ENCODE data around the gene POLR3H. TPM values are rescaled to one million over a fixed set of nuclear protein-coding genes. Genes with fewer than 3 reads are reported as not detected.

POLR3H gene
- polyA plus RNA-seq, 1 donor (not counting 4 experiments of a cell fraction or from before 2014, with no cell fraction given) = 44.7 TPM

DNA sequence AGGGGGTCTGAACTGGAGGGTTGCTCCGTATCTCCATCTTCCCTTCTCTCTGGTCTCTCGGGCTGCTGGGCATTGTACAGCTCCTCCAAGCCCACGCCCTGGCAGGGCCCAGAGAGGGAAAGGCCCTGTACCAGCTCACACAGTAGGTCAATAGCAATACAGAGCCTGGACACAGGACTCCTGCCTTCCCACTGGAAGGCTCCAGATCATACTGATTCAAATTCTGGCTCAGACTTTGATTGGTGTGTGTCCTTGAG, 23.2 kb upstream of the POLR3H start:
- no peak overlapping the region for H2AFZ ChIP-seq (ENCODE audit: control insufficient read depth, low read length)
- H3K4me2 ChIP-seq (ENCODE audit: control insufficient read depth, extremely low read depth, insufficient read depth, low read depth, low read length) = no peak overlapping the region
- TF ChIP-seq EZH2 (IDR thresholded peaks at IDR 0.05; ENCODE audit: low read length) (no peak), CTCF (optimal IDR thresholded peaks at IDR 0.05 in 1 of 3, IDR thresholded peaks at IDR 0.05 in 1 of 3, conservative IDR thresholded peaks at IDR 0.05 in 1 of 3; ENCODE audit: extremely low read depth in 1 of 3, insufficient read depth in 2 of 3, low read length in 3 of 3) (no peak)
- H3K9me3 ChIP-seq (ENCODE audit: control insufficient read depth, low read depth, low read length) = no peaks in the 10 kb centered on the region
- no peaks in the 10 kb centered on the region for H3K36me3 ChIP-seq (ENCODE audit: control insufficient read depth in 2 of 2, extremely low read depth in 1 of 2, insufficient read depth in 2 of 2, low read length in 2 of 2)
- FAIRE-seq = no peak
- H3K9me1 ChIP-seq (ENCODE audit: control insufficient read depth, extremely low read depth, insufficient read depth, low read length) = peaks cover 2% of the 10 kb centered on the region
- no peak for DNase-seq (ENCODE audit: low read depth, low spot score)
- peaks cover 6% of the 10 kb centered on the region for H3K27me3 ChIP-seq (ENCODE audit: control insufficient read depth, extremely low read depth, insufficient read depth, low read length)
- no peaks in the 10 kb centered on the region for H3K79me2 ChIP-seq (ENCODE audit: control insufficient read depth, insufficient read depth, low read length)
- H3K4me3 ChIP-seq (ENCODE audit: control insufficient read depth in 2 of 3, extremely low read depth in 1 of 3, insufficient read depth in 2 of 3, low read depth in 1 of 3, low read length in 3 of 3) = no peak overlapping the region
- dilution Hi-C loops (cut with MboI; ENCODE audit: extremely low pct_ligation_motif_present, low sequenced_read_pairs) = no loop called here
- H3K9ac ChIP-seq (ENCODE audit: control insufficient read depth, extremely low read depth, insufficient read depth, low read length) = no peak overlapping the region
- H3K27ac ChIP-seq (ENCODE audit: control insufficient read depth, insufficient read depth, low read length) = no peak overlapping the region
- no peaks in the 10 kb centered on the region for H4K20me1 ChIP-seq (ENCODE audit: control insufficient read depth, extremely low read depth, insufficient read depth, low read length)
- peaks cover 11% of the 10 kb centered on the region for H3K4me1 ChIP-seq (ENCODE audit: control insufficient read depth, extremely low read depth, insufficient read depth, low read length)

DNA sequence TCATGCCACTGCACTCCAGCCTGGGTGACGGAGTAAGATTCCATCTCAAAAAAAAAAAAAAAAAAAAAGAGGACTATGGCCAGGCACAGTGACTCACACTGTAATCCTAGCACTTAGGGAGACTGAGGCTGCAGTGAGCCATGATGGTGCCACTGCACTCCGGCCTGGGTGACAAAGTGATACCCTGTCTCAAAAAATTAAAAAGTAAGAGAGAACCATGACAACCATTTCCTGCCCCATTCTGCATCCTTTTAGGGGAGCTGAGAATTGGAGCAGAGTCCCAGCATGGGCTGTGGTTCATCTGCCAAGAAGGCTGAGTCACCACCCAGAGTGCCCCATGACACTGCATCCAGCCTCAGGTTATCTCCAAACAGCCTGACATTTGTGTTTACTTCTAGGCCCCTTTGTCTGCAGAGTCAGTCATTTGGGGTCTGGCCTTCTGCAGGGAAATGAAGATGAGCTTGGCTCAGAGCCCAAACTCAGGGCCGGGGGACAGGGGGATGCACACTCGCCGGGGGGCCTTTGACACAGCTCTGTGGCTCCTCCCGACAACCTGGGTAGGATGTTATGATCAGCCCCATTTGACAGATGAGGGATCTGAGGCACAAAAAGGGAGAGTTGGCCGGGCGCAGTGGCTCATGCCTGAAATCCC, 21.3 kb upstream of the POLR3H start:
- H2AFZ ChIP-seq (ENCODE audit: control insufficient read depth, low read length) = no peak overlapping the region
- no peaks in the 10 kb centered on the region for H3K9me3 ChIP-seq (ENCODE audit: control insufficient read depth, low read depth, low read length)
- no peak for DNase-seq (ENCODE audit: low read depth, low spot score)
- FAIRE-seq = peak; percentile 95
- H3K9me1 ChIP-seq (ENCODE audit: control insufficient read depth, extremely low read depth, insufficient read depth, low read length) = peaks cover 2% of the 10 kb centered on the region
- peak overlapping the region; percentile 8 for H3K27ac ChIP-seq (ENCODE audit: control insufficient read depth, insufficient read depth, low read length)
- no peak for TF ChIP-seq EZH2 (IDR thresholded peaks at IDR 0.05; ENCODE audit: low read length)
- TF ChIP-seq CTCF (optimal IDR thresholded peaks at IDR 0.05 in 1 of 3, IDR thresholded peaks at IDR 0.05 in 1 of 3, conservative IDR thresholded peaks at IDR 0.05 in 1 of 3; ENCODE audit: extremely low read depth in 1 of 3, insufficient read depth in 2 of 3, low read length in 3 of 3) = no peak
- H3K27me3 ChIP-seq (ENCODE audit: control insufficient read depth, extremely low read depth, insufficient read depth, low read length) = peaks cover 22% of the 10 kb centered on the region
- dilution Hi-C loops (cut with MboI; ENCODE audit: extremely low pct_ligation_motif_present, low sequenced_read_pairs) = no loop called here
- no peaks in the 10 kb centered on the region for H4K20me1 ChIP-seq (ENCODE audit: control insufficient read depth, extremely low read depth, insufficient read depth, low read length)
- H3K4me3 ChIP-seq (ENCODE audit: control insufficient read depth in 2 of 3, extremely low read depth in 1 of 3, insufficient read depth in 2 of 3, low read depth in 1 of 3, low read length in 3 of 3) = no peak overlapping the region
- no peak overlapping the region for H3K9ac ChIP-seq (ENCODE audit: control insufficient read depth, extremely low read depth, insufficient read depth, low read length)
- no peaks in the 10 kb centered on the region for H3K36me3 ChIP-seq (ENCODE audit: control insufficient read depth in 2 of 2, extremely low read depth in 1 of 2, insufficient read depth in 2 of 2, low read length in 2 of 2)
- H3K79me2 ChIP-seq (ENCODE audit: control insufficient read depth, insufficient read depth, low read length) = no peaks in the 10 kb centered on the region
- H3K4me2 ChIP-seq (ENCODE audit: control insufficient read depth, extremely low read depth, insufficient read depth, low read depth, low read length) = peak overlapping the region; percentile 32
- H3K4me1 ChIP-seq (ENCODE audit: control insufficient read depth, extremely low read depth, insufficient read depth, low read length) = peaks cover 11% of the 10 kb centered on the region
